ENCODE results near the gene MGAT2.

- no peak for TF ChIP-seq CTCF (IDR thresholded peaks at IDR 0.05; ENCODE audit: low read depth, low read length)
- TF ChIP-seq POLR2A (IDR thresholded peaks at IDR 0.05; ENCODE audit: extremely low read depth, insufficient read length): peak; percentile 88
Measured at GRCh38 chr14:49585803-49586672, 34.6 kb upstream of the MGAT2 start, which contains the start of gene RPS29.
